ENCODE measurements around the gene ZXDA.
"Not testable (repeated sequence)": the region's sequence is repeated elsewhere in the genome, so short reads cannot be mapped to it uniquely, and the experiment has no call there.

The ZXDA gene

GRCh38 chrX:57910287-57910912 lies at the start of gene ZXDA:
ZXDA (minus strand) TSS chrX:57910458; CDS start chrX:57910420, 38 bp downstream.
- DNase-seq (ENCODE audit: low read depth in 3 of 3, low spot score in 1 of 3) = not testable (repeated sequence)

- no peak for DNase-seq (ENCODE audit: low read depth in 3 of 3, low spot score in 1 of 3)
These were observed 42.0 kb upstream of the ZXDA start for GRCh38 chrX:57952320-57952678.

GRCh38 chrX:57951666-57952319 lies 41.5 kb upstream of the ZXDA start:
- DNase-seq (ENCODE audit: low read depth in 3 of 3, low spot score in 1 of 3) = no peak

GRCh38 chrX:57933321-57933720 lies 23.1 kb upstream of the ZXDA start:
- no peak for DNase-seq (ENCODE audit: low read depth in 3 of 3, low spot score in 1 of 3)

- no peak for DNase-seq (ENCODE audit: low read depth in 3 of 3, low spot score in 1 of 3)
These were observed 22.0 kb upstream of the ZXDA start for GRCh38 chrX:57932266-57932665.

GRCh38 chrX:57930051-57930450 lies 19.8 kb upstream of the ZXDA start:
- no peak for DNase-seq (ENCODE audit: low read depth in 3 of 3, low spot score in 1 of 3)

- DNase-seq (ENCODE audit: low read depth in 3 of 3, low spot score in 1 of 3) = no peak
These were observed 19.1 kb upstream of the ZXDA start for GRCh38 chrX:57929373-57929772.

- DNase-seq (ENCODE audit: low read depth in 3 of 3, low spot score in 1 of 3) = no peak
These were observed 15.5 kb upstream of the ZXDA start for GRCh38 chrX:57925806-57926205.

GRCh38 chrX:57918750-57919436 lies 8.6 kb upstream of the ZXDA start:
- DNase-seq (ENCODE audit: low read depth in 3 of 3, low spot score in 1 of 3) = no peak

- no peak for DNase-seq (ENCODE audit: low read depth in 3 of 3, low spot score in 1 of 3)
These were observed 5.4 kb upstream of the ZXDA start for GRCh38 chrX:57915680-57916079.

- peak in 1 of 3 donors; percentile 8 for DNase-seq (ENCODE audit: low read depth in 3 of 3, low spot score in 1 of 3)
These were observed 517 bp downstream of the ZXDA start for GRCh38 chrX:57909595-57910286.

- not testable (repeated sequence) for DNase-seq (ENCODE audit: low read depth in 3 of 3, low spot score in 1 of 3)
These were observed 1.2 kb downstream of the ZXDA start for GRCh38 chrX:57908972-57909594.

GRCh38 chrX:57906790-57907189 lies 3.5 kb downstream of the ZXDA start:
- no peak for DNase-seq (ENCODE audit: low read depth in 3 of 3, low spot score in 1 of 3)

GRCh38 chrX:57905141-57905540 lies 5.1 kb downstream of the ZXDA start:
- DNase-seq (ENCODE audit: low read depth in 3 of 3, low spot score in 1 of 3) = no peak

- no peak for DNase-seq (ENCODE audit: low read depth in 3 of 3, low spot score in 1 of 3)
These were observed 5.9 kb downstream of the ZXDA start for GRCh38 chrX:57904176-57904880.

GRCh38 chrX:57902633-57903032 lies 7.6 kb downstream of the ZXDA start:
- DNase-seq (ENCODE audit: low read depth in 3 of 3, low spot score in 1 of 3) = no peak

- DNase-seq (ENCODE audit: low read depth in 3 of 3, low spot score in 1 of 3) = no peak
These were observed 8.8 kb downstream of the ZXDA start for GRCh38 chrX:57901466-57901865.

- no peak for DNase-seq (ENCODE audit: low read depth in 3 of 3, low spot score in 1 of 3)
These were observed 9.3 kb downstream of the ZXDA start for GRCh38 chrX:57900975-57901374.

- no peak for DNase-seq (ENCODE audit: low read depth in 3 of 3, low spot score in 1 of 3)
These were observed 10.4 kb downstream of the ZXDA start for GRCh38 chrX:57899906-57900305.

- DNase-seq (ENCODE audit: low read depth in 3 of 3, low spot score in 1 of 3) = no peak
These were observed 11.2 kb downstream of the ZXDA start for GRCh38 chrX:57899064-57899463.

- no peak for DNase-seq (ENCODE audit: low read depth in 3 of 3, low spot score in 1 of 3)
These were observed 38.8 kb downstream of the ZXDA start for GRCh38 chrX:57871463-57871862.

All from stimulated activated CD4-positive, alpha-beta T cell treated with anti-CD3 and anti-CD28 coated beads, TNF-alpha, amount 100 ng/mL, for 1 hour (primary cell).